HG02973 (cell line): ENCODE measurements around the gene SLC25A51.

Experiments used
- ATAC-seq: cut with Tn5 transposase; IDR thresholded peaks from one replicate; pipeline ENCODE4 v1.9.1; 2021; ENCODE audit warnings: moderate library complexity; ENCODE audit not compliant: unreplicated experiment

SLC25A51 gene

DNA sequence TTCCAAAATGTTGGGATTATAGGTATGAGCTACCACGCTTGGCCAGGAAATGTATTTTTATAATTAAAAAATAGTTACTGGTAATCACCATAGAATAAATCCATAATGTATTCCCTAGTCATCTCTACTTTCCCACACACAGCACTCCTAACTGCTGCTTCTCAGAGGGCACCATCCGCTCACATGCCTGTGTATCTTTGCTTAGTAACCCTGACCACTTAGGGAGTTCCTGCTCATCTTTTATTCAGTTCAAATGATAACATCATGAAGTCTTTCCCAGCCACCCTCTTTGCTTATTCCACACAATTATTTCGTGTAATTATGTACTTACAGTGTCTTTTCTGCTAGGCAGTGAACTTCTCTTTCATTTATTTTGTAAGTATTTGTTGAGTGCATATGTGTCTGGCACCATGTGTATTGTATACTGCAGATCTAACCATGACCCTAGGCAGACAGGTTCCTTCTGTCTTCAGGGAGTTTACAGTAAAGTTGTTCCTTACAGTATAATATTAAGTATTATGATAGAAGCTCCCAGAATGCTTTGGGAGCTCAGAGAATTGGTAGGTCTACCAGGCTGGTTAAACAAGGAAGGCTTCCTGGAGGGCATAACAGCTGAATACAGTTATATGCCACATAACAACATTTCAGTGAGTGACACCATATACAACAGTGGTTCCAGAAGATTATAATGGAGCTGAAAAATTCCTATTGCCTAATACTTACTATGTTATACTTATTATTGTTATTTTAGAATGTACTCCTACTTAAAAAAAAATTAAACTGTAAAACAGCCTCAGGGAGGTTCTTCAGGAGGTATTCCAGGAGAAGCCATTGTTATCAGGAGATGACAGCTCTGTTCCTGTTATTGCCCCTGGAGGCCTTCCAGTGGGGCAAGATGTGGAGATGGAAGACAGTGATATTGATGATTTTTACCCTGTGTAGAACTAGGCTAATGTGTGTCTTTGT is 64.1 kb downstream of the SLC25A51 start:
- ATAC-seq = no peak
